ENCODE measurements around the gene MRPL37. TPM values are rescaled to one million over a fixed set of nuclear protein-coding genes. Genes with fewer than 3 reads are reported as not detected.

MRPL37 gene
- total RNA-seq, 2 donors from 2014 or later = 59.6 to 78.0 TPM

DNA sequence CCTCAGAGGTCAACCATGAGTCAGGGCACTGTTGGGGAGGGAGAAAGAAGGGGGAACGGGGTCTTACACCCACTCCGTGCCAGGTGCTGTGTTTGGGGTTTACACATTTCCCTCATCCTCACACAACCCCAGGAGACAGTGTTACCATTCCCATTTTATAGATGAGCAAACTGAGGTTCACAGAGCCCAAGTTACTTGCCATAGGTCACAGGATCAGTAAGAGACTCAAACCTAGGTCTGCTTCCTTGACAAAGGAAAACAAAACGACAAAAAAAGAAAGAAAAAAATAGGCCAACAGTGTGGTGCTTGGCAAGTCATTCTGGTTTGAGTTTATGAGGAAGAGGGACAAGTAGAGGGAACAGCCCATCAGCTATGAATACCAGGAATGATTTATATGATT lies 30.9 kb upstream of the MRPL37 start:
- intact Hi-C loops (cut with DNase I, micrococcal nuclease) = no loop called here
- ATAC-seq (no peak), DNase-seq (no peak)

DNA sequence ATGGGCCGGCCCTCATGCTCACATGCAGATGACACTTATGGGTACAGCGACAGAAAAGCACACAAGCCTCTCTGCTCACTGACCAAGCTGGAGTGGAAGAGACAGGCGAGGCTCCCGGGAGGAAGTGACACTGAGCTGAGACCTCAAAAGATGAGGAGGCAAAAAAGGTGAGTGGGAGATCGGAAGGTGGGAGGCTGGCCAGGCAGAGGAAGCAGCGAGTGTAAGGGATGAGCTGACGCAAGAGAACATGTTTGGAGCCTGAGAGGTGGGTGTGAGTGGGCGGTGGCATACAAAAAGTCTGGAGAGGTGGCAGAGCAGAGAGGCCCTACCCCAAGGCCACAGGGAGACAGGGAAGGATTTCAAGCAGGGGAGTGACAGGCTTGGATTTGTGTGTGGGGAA lies 29.0 kb upstream of the MRPL37 start:
- DNase-seq (no peak), ATAC-seq (no peak)
- intact Hi-C loops (cut with DNase I, micrococcal nuclease) = no loop called here

DNA sequence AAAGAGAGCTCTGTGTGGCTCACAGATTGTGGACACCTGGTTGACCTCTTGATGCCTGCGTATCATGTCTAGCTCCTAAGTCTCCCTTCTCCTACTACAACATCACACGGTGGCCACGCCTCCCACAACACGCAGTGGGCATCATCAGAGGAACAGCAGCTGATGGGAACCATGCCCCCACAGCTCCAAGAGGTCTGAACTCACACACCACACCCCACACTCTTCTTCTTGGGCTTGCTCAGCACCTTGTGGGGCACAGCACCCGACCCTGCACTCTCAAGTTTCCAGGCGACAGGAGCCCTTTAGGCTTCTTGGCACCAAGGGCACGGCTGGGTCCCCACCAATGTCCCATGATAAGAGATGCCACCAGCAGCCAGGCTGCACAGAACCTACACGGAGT lies 28.4 kb upstream of the MRPL37 start:
- DNase-seq (no peak), ATAC-seq (no peak)
- intact Hi-C loops (cut with DNase I, micrococcal nuclease) = no loop called here

DNA sequence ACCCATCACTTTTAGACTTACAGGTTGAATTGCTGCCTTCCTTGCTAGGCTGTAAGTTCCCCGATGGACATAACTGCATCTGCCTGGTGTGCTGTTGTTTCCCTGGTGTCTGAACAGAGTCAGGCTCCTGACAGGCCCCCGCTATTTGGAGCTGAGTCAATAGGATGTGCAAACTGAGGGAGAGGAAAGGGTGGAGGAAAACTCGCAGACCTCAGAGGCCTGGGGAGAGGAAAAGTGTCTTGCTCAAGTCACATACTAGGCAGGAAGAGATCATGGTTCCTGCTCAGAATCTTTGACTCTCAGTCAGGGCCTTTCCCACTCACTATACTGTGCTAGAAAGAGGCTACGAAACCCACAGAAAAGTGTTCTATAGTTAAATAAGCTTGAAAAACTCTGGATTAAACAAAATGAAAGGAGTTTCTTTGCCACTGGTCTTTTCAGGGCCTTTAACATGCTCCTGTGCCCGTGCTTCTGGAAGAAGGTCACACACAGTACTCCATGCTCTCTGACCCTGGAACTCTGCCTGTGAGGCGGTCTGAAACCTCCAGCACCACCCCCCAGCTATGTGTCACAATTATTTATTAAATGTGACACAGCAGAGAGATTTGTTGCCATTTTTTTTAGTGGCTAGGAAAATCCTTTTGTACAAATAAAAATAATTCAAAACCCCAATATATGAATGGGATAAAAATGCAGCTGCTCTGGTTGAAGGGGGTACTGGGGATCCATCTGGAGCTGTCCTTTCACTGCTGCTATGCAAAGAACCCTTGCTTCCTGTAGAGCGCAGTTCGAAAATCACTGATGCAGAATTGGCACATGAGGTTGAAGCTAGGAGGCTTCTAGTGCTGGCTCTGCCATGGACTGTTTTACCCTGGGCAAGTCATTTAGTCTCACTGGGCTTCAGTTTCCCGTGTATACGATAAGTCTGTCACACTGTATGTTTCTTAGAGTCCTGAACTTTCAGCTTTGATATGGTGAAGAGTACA lies 27.1 kb upstream of the MRPL37 start:
- no peak for ATAC-seq
- intact Hi-C loops (cut with DNase I, micrococcal nuclease) = no loop called here
- no peak for DNase-seq

DNA sequence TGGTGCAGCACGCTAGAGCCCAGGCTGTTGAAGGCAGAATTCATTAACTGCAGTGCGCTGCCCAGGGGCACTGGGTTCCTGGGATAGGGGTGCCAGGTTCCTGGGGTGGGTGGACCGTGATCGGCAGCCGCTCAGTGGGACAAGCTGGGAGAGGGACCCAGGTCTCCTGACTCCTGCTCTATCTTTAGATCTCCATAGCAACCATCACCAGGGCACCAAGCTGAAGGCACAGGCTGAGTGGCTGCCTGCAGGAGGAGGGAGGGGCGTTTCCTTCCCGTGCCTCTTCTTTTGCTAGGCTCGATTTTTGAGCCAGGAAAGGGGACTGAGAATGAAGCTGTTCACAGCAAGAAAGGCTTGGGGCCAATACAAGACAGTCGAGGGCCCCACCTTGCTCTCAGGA lies 26.3 kb upstream of the MRPL37 start:
- DNase-seq (no peak), ATAC-seq (no peak)
- intact Hi-C loops (cut with DNase I, micrococcal nuclease) = no loop called here

DNA sequence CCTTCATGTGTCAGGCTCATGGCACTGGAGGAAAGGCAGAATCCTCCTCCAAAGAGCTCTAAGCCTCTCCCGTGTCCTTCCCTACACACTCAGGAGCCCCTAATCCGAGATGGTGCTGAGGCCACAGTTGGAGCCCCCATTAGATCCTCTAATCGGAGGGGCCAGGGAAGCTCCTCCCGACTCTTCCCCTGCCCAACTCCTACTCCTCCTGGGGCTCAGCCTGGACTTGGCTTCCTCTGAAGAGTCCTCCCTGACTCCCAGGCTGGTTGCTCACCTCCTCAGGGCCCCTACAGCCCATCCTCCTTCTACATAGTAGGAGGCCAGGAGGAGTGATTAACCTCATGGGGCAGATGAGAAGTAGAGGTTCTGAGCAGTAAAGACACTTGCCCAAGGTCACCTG lies 25.9 kb upstream of the MRPL37 start:
- ATAC-seq (no peak), DNase-seq (no peak)
- intact Hi-C loops (cut with DNase I, micrococcal nuclease) = no loop called here

DNA sequence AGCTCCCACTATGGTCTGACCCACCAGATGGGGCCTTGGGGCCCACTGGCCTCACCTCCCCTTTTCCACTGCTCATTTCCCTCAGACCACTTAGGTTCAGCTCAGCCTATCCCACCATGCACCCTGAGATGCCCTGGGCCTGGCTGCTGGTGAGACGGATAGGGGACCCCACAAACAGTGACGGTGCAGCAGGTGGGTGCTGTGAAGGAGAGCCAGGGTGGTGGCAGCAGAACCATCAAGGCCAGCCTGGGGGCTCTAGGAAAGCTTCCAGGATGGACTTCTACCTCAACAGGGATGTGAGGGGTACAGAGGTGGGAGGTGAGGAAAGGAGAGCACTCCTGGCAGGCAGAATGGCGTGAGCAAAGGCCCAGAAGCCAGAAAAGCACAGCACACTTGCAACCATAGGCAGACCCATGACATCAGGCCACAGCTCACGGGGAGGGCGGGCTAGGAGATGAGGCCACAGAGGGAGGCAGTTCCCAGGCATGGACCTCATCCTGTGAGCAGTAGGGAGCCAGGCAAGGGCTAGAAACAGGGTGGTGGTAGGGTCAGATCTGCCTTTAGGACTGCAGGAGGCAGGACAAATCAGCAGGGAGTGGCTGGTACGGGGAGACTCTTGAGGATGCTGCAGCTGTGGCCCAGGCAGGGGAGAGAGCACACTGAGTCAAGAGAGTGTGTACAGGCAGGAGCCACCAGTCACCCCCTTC lies 23.2 kb upstream of the MRPL37 start:
- intact Hi-C loops (cut with DNase I, micrococcal nuclease) = no loop called here
- ATAC-seq = no peak

DNA sequence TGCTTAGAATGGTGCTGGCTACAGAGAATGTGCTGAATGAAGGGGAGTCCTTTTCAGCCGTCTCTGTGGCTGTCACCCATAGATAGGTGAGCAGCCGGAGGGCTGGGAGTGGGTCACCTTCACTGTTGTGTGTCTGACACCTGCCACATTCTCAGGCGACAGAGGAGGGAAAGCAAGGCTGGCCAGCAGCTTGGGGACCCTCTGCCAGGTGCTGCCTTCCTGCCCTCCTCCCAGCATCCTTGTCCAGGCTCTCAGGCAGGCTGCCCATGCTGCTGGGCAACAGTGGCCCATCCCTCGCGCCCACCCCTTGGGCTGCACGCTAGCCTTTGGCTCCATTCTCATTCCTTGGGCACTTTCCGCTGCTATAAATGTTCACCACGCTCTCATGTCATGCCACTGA lies 22.2 kb upstream of the MRPL37 start:
- intact Hi-C loops (cut with DNase I, micrococcal nuclease) = no loop called here
- no peak for DNase-seq
- no peak for ATAC-seq

More for the DNA sequence above, 23.2 kb upstream of the MRPL37 start:
- DNase-seq = no peak

DNA sequence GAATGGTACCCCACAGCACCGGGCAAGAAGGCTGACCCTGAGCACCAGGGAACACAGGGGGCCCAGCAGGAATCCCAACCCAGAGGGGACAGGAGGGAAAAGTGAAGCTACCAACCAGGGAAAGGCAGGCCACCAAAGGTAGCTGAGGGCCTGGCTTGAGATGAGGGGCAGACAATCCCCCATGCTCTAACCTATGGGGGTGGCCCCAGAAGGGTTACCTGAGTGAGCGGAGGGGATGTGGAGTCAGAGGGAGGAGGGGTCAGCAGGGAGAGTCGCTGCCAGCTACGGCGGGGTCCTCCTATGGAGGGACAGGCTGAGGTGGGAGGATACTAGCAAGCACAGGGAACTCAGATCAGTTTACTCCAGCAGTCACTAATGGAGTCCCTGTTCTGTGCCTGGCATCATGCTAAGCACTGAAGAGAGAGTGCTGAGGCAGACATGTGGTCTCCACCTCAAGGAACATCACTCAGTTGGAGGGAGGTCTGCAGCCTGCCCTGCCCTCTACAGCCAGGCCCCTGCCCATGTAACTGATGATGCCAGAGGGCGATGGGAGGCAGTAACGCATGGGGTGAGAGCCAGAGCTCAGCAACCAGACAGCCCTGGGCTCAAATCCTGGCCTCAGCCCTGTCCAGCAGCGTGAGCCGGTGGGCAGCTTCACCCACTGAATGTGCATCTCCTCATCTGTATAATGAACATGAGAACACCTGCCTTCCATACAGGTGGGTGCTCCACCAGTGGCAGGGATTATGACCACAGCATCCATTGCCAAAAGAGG lies 21.5 kb upstream of the MRPL37 start:
- DNase-seq (no peak), ATAC-seq (no peak)
- intact Hi-C loops (cut with DNase I, micrococcal nuclease) = no loop called here

DNA sequence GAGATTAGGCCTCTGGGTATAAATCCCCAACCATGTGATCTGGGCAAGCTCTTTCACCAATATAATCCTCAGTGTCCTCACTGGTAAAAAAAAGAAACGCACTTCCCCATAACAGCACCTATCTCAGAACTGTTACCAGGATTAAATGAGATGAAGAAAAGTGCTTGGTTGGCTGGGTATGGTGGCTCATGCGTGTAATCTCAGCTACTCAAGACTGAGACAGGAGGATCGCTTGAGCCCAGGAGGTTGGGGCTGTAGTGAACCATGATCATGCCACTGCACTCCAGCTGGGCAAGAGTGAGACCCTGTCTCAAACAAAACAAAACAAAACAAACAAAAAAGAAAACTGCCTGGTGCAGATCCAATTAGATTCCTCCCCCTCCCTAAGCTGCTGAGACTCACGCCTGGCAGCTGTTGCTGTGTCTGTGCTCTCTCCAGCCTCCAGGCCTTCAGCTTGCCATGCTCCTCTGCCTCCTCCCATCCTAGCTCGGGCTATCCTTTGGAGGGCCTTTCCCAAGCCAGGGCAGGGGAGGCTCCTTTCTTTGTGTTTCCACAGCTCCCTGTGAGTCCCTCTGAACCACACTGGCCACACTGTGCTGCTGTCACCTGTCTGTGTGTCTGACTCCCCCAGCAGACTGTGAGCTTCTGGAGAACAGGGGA lies 19.1 kb upstream of the MRPL37 start:
- intact Hi-C loops (cut with DNase I, micrococcal nuclease) = no loop called here
- DNase-seq = no peak
- ATAC-seq = no peak

DNA sequence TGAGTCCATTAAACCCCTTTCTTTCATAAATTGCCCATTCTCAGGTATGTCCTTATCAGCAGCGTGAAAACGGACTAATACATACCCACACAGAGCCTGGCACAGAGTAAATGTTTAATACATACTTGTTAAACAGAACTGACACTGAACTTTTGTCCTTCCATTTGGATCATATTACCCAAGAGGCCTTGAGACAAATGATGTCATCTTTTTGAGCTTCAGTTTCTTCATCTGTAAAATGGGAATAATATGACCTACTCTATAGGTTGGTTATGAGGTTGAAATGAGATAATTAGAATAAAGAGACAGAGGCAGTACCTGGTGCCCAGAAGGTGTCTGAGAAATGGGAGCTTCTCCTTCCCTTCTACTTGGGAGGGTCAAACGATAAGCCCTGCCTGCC lies 13.9 kb upstream of the MRPL37 start:
- intact Hi-C loops (cut with DNase I, micrococcal nuclease) = no loop called here
- ATAC-seq (no peak), DNase-seq (no peak)

DNA sequence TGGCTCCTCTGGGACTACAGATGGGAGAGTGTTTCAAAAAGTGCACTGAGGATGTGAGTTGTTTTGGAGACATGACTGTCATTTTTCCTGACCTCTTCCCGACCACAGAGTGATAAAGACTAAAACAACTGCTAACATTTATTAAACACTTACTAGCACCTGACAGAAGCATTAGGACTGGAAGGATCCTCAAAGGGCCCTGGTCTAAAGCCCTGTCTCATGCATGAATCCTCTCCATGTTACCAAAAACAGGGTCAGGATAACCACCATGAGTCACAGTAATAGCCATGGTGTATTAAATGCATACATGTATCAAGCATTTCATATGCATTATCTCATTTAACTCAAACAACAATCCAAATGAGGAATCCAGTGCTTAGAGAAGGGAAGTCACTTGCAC lies 11.7 kb upstream of the MRPL37 start:
- ATAC-seq (no peak), DNase-seq (no peak)
- intact Hi-C loops (cut with DNase I, micrococcal nuclease) = no loop called here

DNA sequence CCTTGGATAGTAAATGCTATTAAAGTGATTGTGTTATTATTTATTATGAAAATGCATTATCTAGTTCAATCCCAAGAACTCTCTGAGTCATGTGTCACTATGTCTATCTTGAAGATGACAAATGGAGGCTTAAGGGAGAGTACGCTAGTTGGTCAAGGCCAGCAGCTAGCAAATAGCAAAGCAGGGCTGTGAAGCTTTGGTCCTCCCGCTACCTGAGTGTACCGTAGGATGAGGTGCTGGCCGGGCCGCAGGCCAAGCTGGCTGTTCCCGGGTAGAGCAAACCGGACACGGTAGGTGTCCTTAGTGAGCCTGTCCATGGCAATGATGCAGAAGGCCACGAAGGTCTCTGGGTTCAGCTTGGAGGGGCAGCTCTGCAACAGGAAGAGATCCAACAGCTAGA lies 9.4 kb upstream of the MRPL37 start:
- DNase-seq = no peak
- intact Hi-C loops (cut with DNase I, micrococcal nuclease) = no loop called here
- no peak for ATAC-seq

DNA sequence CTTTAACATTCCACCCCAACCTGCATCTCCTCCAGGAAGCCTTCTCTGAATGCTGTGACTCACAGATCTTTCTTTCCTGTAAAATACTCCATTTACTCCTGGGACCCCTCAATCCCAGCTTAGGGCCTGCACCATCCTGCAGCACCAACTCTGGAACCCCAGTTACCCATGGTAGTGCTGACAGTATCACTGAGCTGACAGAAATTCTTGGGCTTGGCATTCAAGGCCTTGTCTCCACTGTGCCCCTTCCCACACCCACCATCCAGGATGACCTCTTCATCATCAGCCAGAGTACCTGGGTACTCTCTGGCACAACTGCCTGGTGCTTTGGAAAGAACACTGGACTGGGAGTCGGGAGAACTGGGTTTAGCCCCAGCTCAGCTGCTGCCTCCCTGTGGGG lies 8.4 kb upstream of the MRPL37 start:
- no peak for DNase-seq
- no peak for ATAC-seq
- intact Hi-C loops (cut with DNase I, micrococcal nuclease) = no loop called here

DNA sequence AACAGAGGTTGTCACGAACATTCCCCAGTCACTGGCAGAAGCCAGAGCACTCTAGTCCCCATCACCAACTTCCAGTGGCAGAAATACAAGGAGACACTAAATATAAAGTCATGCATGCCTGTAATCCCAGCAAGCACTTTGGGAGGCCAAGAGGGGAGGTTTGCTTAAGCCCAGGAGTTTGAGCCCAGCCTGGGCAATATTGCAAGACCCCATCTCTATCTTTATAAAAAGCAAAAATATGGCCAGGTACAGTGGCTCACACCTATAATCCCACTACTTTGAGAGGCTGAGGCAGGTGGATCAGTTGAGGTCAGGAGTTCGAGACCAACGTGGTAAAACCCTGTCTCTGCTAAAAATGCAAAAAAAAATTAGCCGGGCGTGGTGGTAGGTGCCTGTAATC lies 6.5 kb upstream of the MRPL37 start:
- intact Hi-C loops (cut with DNase I, micrococcal nuclease) = no loop called here
- no peak for DNase-seq
- no peak for ATAC-seq

DNA sequence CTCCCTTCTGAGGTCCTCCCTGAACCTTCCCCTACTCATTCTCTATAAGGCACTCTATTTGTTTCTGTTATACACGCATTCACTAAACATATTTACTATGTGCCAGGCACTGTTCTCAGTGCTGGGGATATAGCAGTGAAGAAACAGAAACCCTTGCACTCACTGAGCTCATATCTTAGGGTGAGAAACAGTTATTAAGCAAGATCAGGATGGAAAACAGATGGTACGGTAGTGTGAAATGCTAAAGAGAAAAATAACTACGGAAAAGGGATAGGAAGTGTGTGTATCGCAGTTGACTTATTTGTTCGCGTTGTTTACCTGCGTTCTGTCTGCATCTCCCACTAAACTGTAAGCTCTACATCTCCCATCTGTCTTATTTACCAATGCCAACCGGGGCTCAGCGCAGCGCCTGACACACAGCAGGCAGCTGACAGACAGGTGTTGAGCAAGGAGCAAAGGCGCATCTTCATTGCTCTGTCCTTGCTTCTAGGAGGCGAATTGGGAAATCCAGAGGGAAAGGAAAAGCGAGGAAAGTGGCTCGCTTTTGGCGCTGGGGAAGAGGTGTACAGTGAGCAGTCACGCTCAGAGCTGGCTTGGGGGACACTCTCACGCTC lies 709 bp upstream of the MRPL37 start:
- peak in 1 of 2 donors; percentile 32 for DNase-seq
- ATAC-seq = peak; percentile 30
- intact Hi-C loops (cut with DNase I, micrococcal nuclease) = no loop called here

DNA sequence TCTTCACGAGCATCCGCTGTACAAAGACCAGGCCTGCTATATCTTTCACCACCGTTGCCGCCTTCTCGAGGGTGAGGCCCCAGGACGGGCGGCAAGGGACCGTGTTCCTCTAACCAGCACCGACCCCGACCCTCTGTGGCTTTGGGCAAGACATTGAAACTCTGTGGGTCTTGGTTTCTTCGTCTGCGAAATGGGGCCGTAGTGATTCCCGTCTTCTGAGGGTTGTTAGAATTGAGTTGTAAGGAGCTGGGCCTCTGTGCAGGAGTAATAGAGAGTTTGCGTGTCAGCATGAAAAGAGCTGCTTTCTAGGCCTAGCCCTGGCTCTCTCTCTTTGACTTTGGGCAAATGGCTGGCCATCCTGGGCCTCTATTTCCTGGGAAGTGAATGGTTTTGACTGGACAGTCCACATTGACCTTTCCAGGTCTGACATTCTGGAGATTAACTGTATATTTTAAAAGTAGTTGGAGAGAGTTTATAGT lies 591 bp downstream of the MRPL37 start:
- ATAC-seq (peak; percentile 8), DNase-seq (no peak)
- intact Hi-C loops (cut with DNase I, micrococcal nuclease) = no loop called here

DNA sequence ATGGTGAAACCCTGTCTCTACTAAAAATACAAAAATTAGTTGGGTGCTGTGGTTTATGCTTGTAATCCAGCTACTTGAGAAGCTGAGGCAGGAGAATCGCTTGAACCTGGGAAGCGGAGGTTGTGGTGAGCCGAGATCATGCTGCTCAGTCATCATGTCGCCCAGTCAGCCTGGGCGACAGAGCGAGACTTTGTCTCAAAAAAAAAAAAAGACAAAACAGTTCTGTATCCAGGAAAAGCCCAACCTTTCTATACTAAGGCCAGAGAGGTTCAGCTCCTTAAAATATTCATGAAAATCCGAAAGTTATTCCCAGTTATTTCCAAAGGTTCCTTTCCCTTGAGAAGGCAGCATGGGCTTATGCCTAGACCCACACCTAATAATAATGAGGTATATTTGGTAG lies 4.2 kb downstream of the MRPL37 start:
- ATAC-seq (no peak), DNase-seq (no peak)
- intact Hi-C loops (cut with DNase I, micrococcal nuclease) = no loop called here

DNA sequence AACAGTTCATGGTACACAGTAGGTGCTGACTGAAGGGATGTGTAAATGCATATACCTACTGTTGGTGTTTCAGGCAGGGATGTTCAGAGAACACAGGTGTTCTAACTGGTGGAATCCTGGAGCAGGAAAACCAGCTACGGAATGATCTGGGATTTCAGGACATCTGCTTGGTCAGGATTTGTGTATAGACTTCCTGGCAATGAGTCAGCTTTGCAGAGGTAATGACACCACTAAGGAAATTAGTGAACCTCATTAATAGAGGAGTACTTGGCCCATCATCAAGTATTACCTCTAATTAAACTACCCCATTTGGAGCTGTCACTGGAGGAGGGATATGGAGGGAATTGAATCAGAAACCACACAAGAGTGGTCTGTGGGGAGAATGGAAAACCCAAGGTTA lies 7.3 kb downstream of the MRPL37 start:
- ATAC-seq = no peak

More for the DNA sequence above, 7.3 kb downstream of the MRPL37 start:
- intact Hi-C loops (cut with DNase I, micrococcal nuclease) = no loop called here
- no peak for DNase-seq
